ENCODE results near the gene TOMM40. TPM values are rescaled to one million over a fixed set of nuclear protein-coding genes. Genes with fewer than 3 reads are reported as not detected.

Gene TOMM40
- total RNA-seq: 68.0 and 175 TPM in 2 replicates

GRCh38 chr19:44891016-44891882 lies at the start of gene TOMM40:
TSS of gene TOMM40 (plus strand) at chr19:44891254. CDS start at chr19:44891416, 162 bp downstream.

GRCh38 chr19:44845612-44846454 lies 45.2 kb upstream of the TOMM40 start, which contains the start of gene NECTIN2:
TSS of gene NECTIN2 (plus strand) at chr19:44846297. CDS start at chr19:44846526, 229 bp downstream.

GRCh38 chr19:44905437-44906160 lies 14.5 kb downstream of the TOMM40 start, which contains the start of gene APOE:
TSS of gene APOE (plus strand) at chr19:44905796. CDS start at chr19:44906625, 829 bp downstream.

GRCh38 chr19:44914433-44915206 lies 23.6 kb downstream of the TOMM40 start, which contains the start of gene APOC1:
TSS of gene APOC1 (plus strand) at chr19:44914608. CDS start at chr19:44914892, 284 bp downstream.

GRCh38 chr19:44942067-44942571 lies 51.1 kb downstream of the TOMM40 start, which contains the start of gene APOC4:
TSS of gene APOC4 (plus strand) at chr19:44942237. CDS start at chr19:44942278, 41 bp downstream.

Other genes with a start within 250 kb of the TOMM40 start
- 77.2 and 93.9 TPM in 2 replicates for gene PVR, start 247.3 kb upstream of the TOMM40 start, total RNA-seq
- gene CEACAM19, start 219.8 kb upstream of the TOMM40 start, total RNA-seq: 0.38 and 2.5 TPM in 2 replicates
- gene CEACAM16, start 192.1 kb upstream of the TOMM40 start, total RNA-seq: not detected in 2 replicates
- gene BCL3, start 142.5 kb upstream of the TOMM40 start, total RNA-seq: 13.7 and 14.0 TPM in 2 replicates
- 119 and 129 TPM in 2 replicates for gene CBLC, start 113.4 kb upstream of the TOMM40 start, total RNA-seq
- 35.2 and 40.1 TPM in 2 replicates for gene BCAM, start 82.2 kb upstream of the TOMM40 start, total RNA-seq
- gene NECTIN2, start 45.0 kb upstream of the TOMM40 start, total RNA-seq: 73.2 and 81.6 TPM in 2 replicates
- 74.5 and 195 TPM in 2 replicates for gene APOE, start 14.5 kb downstream of the TOMM40 start, total RNA-seq
- gene APOC1, start 23.4 kb downstream of the TOMM40 start, total RNA-seq: 3.8 and 18.1 TPM in 2 replicates
- not detected in 2 replicates for gene APOC4, start 51.0 kb downstream of the TOMM40 start, total RNA-seq
- gene APOC2, start 54.8 kb downstream of the TOMM40 start, total RNA-seq: not detected in 2 replicates
- gene CLPTM1, start 64.1 kb downstream of the TOMM40 start, total RNA-seq: 34.9 and 42.5 TPM in 2 replicates
- 20.6 and 35.7 TPM in 2 replicates for gene RELB, start 110.2 kb downstream of the TOMM40 start, total RNA-seq
- 30.8 and 54.7 TPM in 2 replicates for gene CLASRP, start 147.8 kb downstream of the TOMM40 start, total RNA-seq
- 0.55 and 2.0 TPM in 2 replicates for gene ZNF296, start 185.2 kb downstream of the TOMM40 start, total RNA-seq
- gene GEMIN7, start 188.0 kb downstream of the TOMM40 start, total RNA-seq: 29.5 and 36.8 TPM in 2 replicates
- 28.1 and 30.3 TPM in 2 replicates for gene PPP1R37, start 201.9 kb downstream of the TOMM40 start, total RNA-seq

Measured in hair follicular keratinocyte (primary cell).